ENCODE measurements around the gene OR5L2. TPM values are rescaled to one million over a fixed set of nuclear protein-coding genes. Genes with fewer than 3 reads are reported as not detected.

OR5L2 gene
- total RNA-seq, 1 donor from 2014 or later, result not detected

DNA sequence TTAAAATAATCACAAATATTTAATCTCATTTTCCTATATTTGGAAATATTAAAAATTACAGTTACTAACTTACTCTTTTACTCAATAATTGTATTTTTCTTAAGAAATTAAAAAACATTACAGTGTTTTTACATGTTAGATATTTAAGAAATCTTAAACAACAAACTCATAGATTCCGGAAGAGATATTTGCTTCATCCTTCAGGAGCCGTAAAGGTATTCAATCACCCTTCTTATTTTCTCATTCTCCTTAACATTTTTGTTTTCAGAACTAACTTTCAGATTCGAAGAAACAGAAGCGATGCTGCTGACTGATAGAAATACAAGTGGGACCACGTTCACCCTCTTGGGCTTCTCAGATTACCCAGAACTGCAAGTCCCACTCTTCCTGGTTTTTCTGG is 7.7 kb upstream of the OR5L2 start, which contains the start of gene OR5D18:
TSS of gene OR5D18 (plus strand) at position 301 of the 400 bp plus-strand sequence. CDS start at position 301, 0 bp downstream.
- Histone ChIP-seq H3K9me3 (no peaks in the 10 kb centered on the region), H3K4me1 (no peaks in the 10 kb centered on the region), H3K36me3 (no peaks in the 10 kb centered on the region), H3K4me3 (no peak within 1 kb of the TSS), H3K27me3 (ENCODE audit: low read depth) (no peaks in the 10 kb centered on the region), H3K27ac (no peak within 1 kb of the TSS)
- TF ChIP-seq, protein P1, sequence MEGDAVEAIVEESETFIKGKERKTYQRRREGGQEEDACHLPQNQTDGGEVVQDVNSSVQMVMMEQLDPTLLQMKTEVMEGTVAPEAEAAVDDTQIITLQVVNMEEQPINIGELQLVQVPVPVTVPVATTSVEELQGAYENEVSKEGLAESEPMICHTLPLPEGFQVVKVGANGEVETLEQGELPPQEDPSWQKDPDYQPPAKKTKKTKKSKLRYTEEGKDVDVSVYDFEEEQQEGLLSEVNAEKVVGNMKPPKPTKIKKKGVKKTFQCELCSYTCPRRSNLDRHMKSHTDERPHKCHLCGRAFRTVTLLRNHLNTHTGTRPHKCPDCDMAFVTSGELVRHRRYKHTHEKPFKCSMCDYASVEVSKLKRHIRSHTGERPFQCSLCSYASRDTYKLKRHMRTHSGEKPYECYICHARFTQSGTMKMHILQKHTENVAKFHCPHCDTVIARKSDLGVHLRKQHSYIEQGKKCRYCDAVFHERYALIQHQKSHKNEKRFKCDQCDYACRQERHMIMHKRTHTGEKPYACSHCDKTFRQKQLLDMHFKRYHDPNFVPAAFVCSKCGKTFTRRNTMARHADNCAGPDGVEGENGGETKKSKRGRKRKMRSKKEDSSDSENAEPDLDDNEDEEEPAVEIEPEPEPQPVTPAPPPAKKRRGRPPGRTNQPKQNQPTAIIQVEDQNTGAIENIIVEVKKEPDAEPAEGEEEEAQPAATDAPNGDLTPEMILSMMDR (IDR thresholded peaks at IDR 0.05), result no peak
- ATAC-seq (no peak), DNase-seq (no peak)
- intact Hi-C loops (cut with DNase I), result no loop called here

DNA sequence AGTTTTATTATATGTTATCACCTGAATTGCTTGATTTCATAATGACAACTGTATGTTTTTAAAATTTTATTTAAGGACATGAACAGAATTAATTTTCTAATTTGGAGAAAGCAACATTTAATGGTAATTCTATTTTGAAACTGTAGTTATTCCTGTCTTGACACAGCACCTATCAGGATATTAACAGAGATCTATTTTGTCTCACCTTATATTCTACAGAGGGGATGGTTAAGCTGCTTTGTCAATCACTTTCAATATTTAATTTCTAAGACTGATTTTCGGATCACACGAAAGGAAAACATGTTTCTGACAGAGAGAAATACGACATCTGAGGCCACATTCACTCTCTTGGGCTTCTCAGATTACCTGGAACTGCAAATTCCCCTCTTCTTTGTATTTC is 11.4 kb downstream of the OR5L2 start, which contains the start of gene OR5D16:
TSS of gene OR5D16 (plus strand) at position 301 of the 400 bp plus-strand sequence. CDS start at position 301, 0 bp downstream.
- ATAC-seq, result no peak

DNA sequence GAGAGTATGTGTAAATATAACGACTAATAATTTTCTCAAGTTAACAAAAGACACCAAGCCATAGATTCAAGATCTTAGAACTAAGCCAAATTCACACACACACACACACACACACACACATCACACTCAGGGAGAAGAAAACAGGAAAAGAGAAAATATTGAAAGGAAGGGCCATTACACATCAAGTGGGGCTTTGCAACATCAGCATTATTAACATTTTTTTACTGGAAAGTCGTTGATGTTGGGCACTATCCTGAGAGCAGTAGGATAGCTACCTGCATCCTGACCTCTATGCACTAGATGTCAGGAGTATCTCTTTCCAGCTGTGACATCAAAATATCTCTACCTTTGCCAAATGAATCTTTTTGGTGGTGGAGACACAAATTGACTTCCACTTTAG is 20.4 kb downstream of the OR5L2 start:
- H3K4me3 ChIP-seq, result no peak overlapping the region
- DNase-seq, result no peak
- no peak overlapping the region for H3K27ac ChIP-seq
- H3K27me3 ChIP-seq (ENCODE audit: low read depth), result no peaks in the 10 kb centered on the region
- no peak for ATAC-seq
- intact Hi-C loops (cut with DNase I), result no loop called here
- no peaks in the 10 kb centered on the region for H3K4me1 ChIP-seq
- no peaks in the 10 kb centered on the region for H3K36me3 ChIP-seq
- TF ChIP-seq, protein P1 (IDR thresholded peaks at IDR 0.05), result no peak
- H3K9me3 ChIP-seq, result no peaks in the 10 kb centered on the region

More for the DNA sequence above, 11.4 kb downstream of the OR5L2 start, which contains the start of gene OR5D16:
- TF ChIP-seq, protein P1 (IDR thresholded peaks at IDR 0.05), result no peak
- intact Hi-C loops (cut with DNase I), result no loop called here
- no peak for DNase-seq
- no peaks in the 10 kb centered on the region for H3K4me1 ChIP-seq
- no peaks in the 10 kb centered on the region for H3K27me3 ChIP-seq (ENCODE audit: low read depth)
- no peaks in the 10 kb centered on the region for H3K9me3 ChIP-seq
- no peaks in the 10 kb centered on the region for H3K36me3 ChIP-seq
- H3K4me3 ChIP-seq, result no peak within 1 kb of the TSS
- no peak within 1 kb of the TSS for H3K27ac ChIP-seq

DNA sequence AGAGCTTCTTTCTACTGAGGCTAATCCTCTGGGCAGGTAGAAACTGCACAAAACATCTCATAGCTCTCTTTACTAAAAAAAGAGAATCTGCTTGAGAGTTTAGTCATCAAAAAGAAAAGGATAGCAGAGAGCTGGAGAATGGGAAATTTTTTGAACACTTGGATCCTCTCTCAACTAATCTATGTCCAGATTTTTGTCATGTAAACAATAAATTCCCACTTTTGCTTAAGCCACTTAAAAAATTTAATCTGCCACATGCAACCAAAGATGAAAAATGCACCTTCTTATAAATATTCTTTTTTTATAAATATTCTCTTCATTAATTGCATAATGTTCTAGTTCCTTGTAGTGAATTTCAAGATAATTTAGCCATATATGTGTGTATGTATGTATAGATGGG is 22.0 kb downstream of the OR5L2 start:
- H3K36me3 ChIP-seq, result no peaks in the 10 kb centered on the region
- intact Hi-C loops (cut with DNase I), result no loop called here
- TF ChIP-seq, protein P1 (IDR thresholded peaks at IDR 0.05), result no peak

DNA sequence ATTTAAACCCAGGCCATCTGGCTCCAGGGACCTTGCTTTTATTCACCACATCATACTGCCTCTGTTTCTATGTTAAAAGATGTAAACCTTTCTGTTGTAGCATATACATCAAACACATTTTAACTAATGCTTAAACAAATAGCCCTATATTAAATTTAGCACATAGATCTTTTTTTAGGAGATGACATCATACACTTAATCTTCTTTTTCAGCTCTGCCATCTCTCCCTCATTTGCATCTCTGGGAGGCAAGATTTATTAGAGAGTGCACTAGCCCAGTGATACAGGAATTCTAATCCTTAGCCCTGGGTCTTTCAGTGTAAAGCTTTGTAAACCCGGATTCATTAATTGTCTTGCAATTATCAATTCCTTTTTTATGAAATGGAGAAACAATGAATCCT is 25.1 kb downstream of the OR5L2 start:
- DNase-seq, result no peak
- no peaks in the 10 kb centered on the region for H3K36me3 ChIP-seq
- ATAC-seq, result no peak
- H3K4me3 ChIP-seq, result no peak overlapping the region
- H3K4me1 ChIP-seq, result no peaks in the 10 kb centered on the region
- intact Hi-C loops (cut with DNase I), result no loop called here
- no peaks in the 10 kb centered on the region for H3K27me3 ChIP-seq (ENCODE audit: low read depth)
- no peak overlapping the region for H3K27ac ChIP-seq
- no peaks in the 10 kb centered on the region for H3K9me3 ChIP-seq
- TF ChIP-seq, protein P1 (IDR thresholded peaks at IDR 0.05), result no peak

More for the DNA sequence above, 22.0 kb downstream of the OR5L2 start:
- DNase-seq, result no peak
- H3K9me3 ChIP-seq, result no peaks in the 10 kb centered on the region
- no peak overlapping the region for H3K4me3 ChIP-seq
- H3K27me3 ChIP-seq (ENCODE audit: low read depth), result no peaks in the 10 kb centered on the region
- no peak for ATAC-seq
- no peak overlapping the region for H3K27ac ChIP-seq
- H3K4me1 ChIP-seq, result no peaks in the 10 kb centered on the region

Data from lower lobe of right lung (tissue), 2 donors.